CD14-positive monocyte (primary cell): ENCODE results near the gene CTF1. TPM values are rescaled to one million over a fixed set of nuclear protein-coding genes. Genes with fewer than 3 reads are reported as not detected.

Experiments used
- DNase-seq, 3 donors: peaks; one replicate each; pipeline ENCODE4 v3.0.0-alpha.2; 2011 to 2022
- H2AFZ ChIP-seq: 2 replicates; pipeline ENCODE4 v1.6.0; 2012; ENCODE audit warnings: mild to moderate bottlenecking, low read depth, low read length, inconsistent platforms; ENCODE audit not compliant: insufficient read depth, poor library complexity, severe bottlenecking
- H3K27ac ChIP-seq, 2 donors: 1 replicate in 1 of 2; 2 replicates in 1 of 2; pipeline ENCODE4 v1.5.1; 2012 to 2013; ENCODE audit warnings: low read length in 2 of 2, control low read depth in 1 of 2, inconsistent platforms in 1 of 2, low read depth in 1 of 2, mild to moderate bottlenecking in 1 of 2
- H3K27me3 ChIP-seq, 2 donors: one replicate each; pipeline versions ENCODE4 v1.6.0 to v1.6.1; 2011 to 2013; ENCODE audit warnings: low read length in 2 of 2; ENCODE audit not compliant: control insufficient read depth in 2 of 2, insufficient read depth in 2 of 2
- H3K36me3 ChIP-seq, 2 donors: replicated peaks in 1 of 2; 1 replicate in 1 of 2; 2 replicates in 1 of 2; pipeline versions ENCODE4 v1.5.1 to v1.6.1; 2012 to 2013; ENCODE audit warnings: low read length in 2 of 2, control low read depth in 1 of 2, inconsistent platforms in 1 of 2, mild to moderate bottlenecking in 1 of 2; ENCODE audit not compliant: insufficient read depth in 2 of 2, control insufficient read depth in 1 of 2
- H3K4me1 ChIP-seq, 2 donors: 1 replicate in 1 of 2; 2 replicates in 1 of 2; pipeline versions ENCODE4 v1.5.1 to v1.6.1; 2012 to 2013; ENCODE audit warnings: low read length in 2 of 2, control low read depth in 1 of 2, inconsistent platforms in 1 of 2, mild to moderate bottlenecking in 1 of 2, moderate library complexity in 1 of 2; ENCODE audit not compliant: insufficient read depth in 2 of 2, control insufficient read depth in 1 of 2
- H3K4me2 ChIP-seq: replicated peaks from 2 replicates; pipeline ENCODE3; 2012; ENCODE audit warnings: low read length, moderate library complexity, mild to moderate bottlenecking; ENCODE audit not compliant: poor library complexity, severe bottlenecking; ENCODE audit errors: extremely low read depth
- H3K4me3 ChIP-seq, 3 experiments: fragments of 200-600 bp in 1 of 3; sonication (generic) in 1 of 3; replicated peaks in 1 of 3; 1 replicate in 2 of 3; 2 replicates in 1 of 3; pipeline ENCODE4 v1.5.1; 2011 to 2013; ENCODE audit warnings: low read length in 3 of 3, mild to moderate bottlenecking in 3 of 3, control low read depth in 2 of 3, low read depth in 2 of 3, inconsistent platforms in 1 of 3, moderate library complexity in 1 of 3
- H3K79me2 ChIP-seq: 2 replicates; pipeline ENCODE4 v1.6.0; 2012; ENCODE audit warnings: mild to moderate bottlenecking, control low read depth, inconsistent platforms, low read length, moderate library complexity; ENCODE audit not compliant: insufficient read depth
- H3K9ac ChIP-seq: 2 replicates; pipeline ENCODE4 v1.6.0; 2017; ENCODE audit warnings: low read length, mild to moderate bottlenecking; ENCODE audit not compliant: insufficient read depth, poor library complexity, severe bottlenecking
- H3K9me3 ChIP-seq, 2 donors: replicated peaks in 1 of 2; 1 replicate in 1 of 2; 2 replicates in 1 of 2; pipeline versions ENCODE4 v1.5.1 to v1.6.1; 2012 to 2013; ENCODE audit warnings: low read length in 2 of 2, control low read depth in 1 of 2; ENCODE audit not compliant: control insufficient read depth in 1 of 2, insufficient read depth in 1 of 2
- H4K20me1 ChIP-seq: 2 replicates; pipeline ENCODE4 v1.6.0; 2012; ENCODE audit warnings: mild to moderate bottlenecking, low read length, control low read depth, moderate library complexity; ENCODE audit not compliant: insufficient read depth
- H3K27ac Mint-ChIP-seq, 7 donors: one replicate each; pipeline ENCODE4 v1.8.0; 2020; ENCODE audit warnings: mild to moderate bottlenecking in 7 of 7, mixed read lengths in 7 of 7, moderate library complexity in 6 of 7, inconsistent platforms in 2 of 7
- H3K27me3 Mint-ChIP-seq, 3 donors: one replicate each; pipeline ENCODE4 v1.8.0; 2021 to 2022; ENCODE audit warnings: low read depth in 3 of 3, mild to moderate bottlenecking in 3 of 3, mixed read lengths in 3 of 3, moderate library complexity in 3 of 3, inconsistent platforms in 1 of 3
- H3K36me3 Mint-ChIP-seq, 2 donors: one replicate each; pipeline ENCODE4 v1.8.0; 2020; ENCODE audit warnings: mixed read lengths in 2 of 2, inconsistent platforms in 1 of 2, mild to moderate bottlenecking in 1 of 2
- H3K4me1 Mint-ChIP-seq: one replicate; pipeline ENCODE4 v1.8.0; 2020; ENCODE audit warnings: mild to moderate bottlenecking, mixed read lengths
- H3K4me3 Mint-ChIP-seq, 2 donors: one replicate each; pipeline ENCODE4 v1.8.0; 2020; ENCODE audit warnings: mild to moderate bottlenecking in 2 of 2, mixed read lengths in 2 of 2, moderate library complexity in 1 of 2
- H3K9me3 Mint-ChIP-seq, 7 donors: one replicate each; pipeline ENCODE4 v1.8.0; 2020 to 2022; ENCODE audit warnings: mixed read lengths in 7 of 7, mild to moderate bottlenecking in 6 of 7, moderate library complexity in 6 of 7, inconsistent platforms in 2 of 7
- WGBS: methylation state at CpG from one replicate; pipeline ENCODE4 v1.1.5; 2013; ENCODE audit warnings: missing lambda C conversion rate; ENCODE audit not compliant: insufficient coverage; 5-methylcytosine and 5-hydroxymethylcytosine counted together
- intact Hi-C, 2 donors: fragments of 100-400 bp; cut with micrococcal nuclease; formaldehyde crosslinking; loops; one replicate each; pipeline versions ENCODE4 v1.15.0 to v1.15.1; 2023
- polyA plus RNA-seq, 3 donors: library from polyadenylated mRNA; depleted of rRNA in 1 of 3; unstranded in 2 of 3; stranded (reverse) in 1 of 3; fragments of 300-500 nt in 2 of 3; fragments of >200 nt in 1 of 3; fragmentation: Illumina TruSeq in 2 of 3; gene quantifications; 1 replicate in 2 of 3; 2 replicates in 1 of 3; pipeline ENCODE4 v1.2.3, GENCODE V29; 2012 to 2021
- TF ChIP-seq, protein P1 (sequence below): fragments of 200-600 bp; IDR thresholded peaks from one replicate; pipeline ENCODE4 v1.8.0; 2022; ENCODE audit warnings: antibody characterized with exemption, mild to moderate bottlenecking

Gene CTF1
- polyA plus RNA-seq, 3 donors, result 0.93 TPM; not detected in 2

DNA sequence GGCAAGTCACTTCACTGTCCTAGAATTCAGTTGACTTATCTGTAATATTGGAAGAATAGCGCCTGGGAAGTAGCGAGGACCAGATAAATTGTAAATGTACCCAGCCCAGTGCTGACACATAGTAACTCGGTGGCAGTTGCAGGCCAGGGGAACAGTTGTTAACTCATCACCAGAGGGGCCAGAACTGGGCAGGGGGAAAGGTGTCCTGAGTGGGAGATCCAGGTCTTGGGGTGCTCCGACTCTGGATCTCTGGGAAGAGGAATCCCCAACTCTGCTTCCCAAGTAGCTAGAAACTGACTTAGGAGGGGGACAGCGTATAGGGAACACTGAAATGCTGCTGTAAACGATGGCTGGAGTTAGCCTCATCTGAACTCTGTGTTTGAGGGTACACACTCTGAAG lies 25.5 kb upstream of the CTF1 start:
- whole genome bisulfite sequencing, result 98% methylated on average over 6 of the region's 6 CpGs
- Histone ChIP-seq H3K4me3 (no peak overlapping the region), H3K36me3 (no peaks in the 10 kb centered on the region), H4K20me1 (no peaks in the 10 kb centered on the region), H3K9me3 (no peaks in the 10 kb centered on the region), H2AFZ (no peak overlapping the region), H3K27me3 (no peaks in the 10 kb centered on the region), H3K27ac (no peak overlapping the region), H3K4me2 (no peak overlapping the region), H3K9ac (no peak overlapping the region), H3K79me2 (peaks cover 3% of the 10 kb centered on the region), H3K4me1 (peaks cover 10 to 18% of the 10 kb centered on the region in 2 donors)
- H3K4me3 Mint-ChIP-seq, result no peak overlapping the region
- H3K36me3 Mint-ChIP-seq, result peaks cover 0 to 13% of the 10 kb centered on the region in 2 donors
- peak overlapping the region in 1 of 7 donors; percentile 49 for H3K27ac Mint-ChIP-seq
- peaks cover 0 to 2% (median 0%) of the 10 kb centered on the region in 7 donors for H3K9me3 Mint-ChIP-seq
- TF ChIP-seq, protein P1, sequence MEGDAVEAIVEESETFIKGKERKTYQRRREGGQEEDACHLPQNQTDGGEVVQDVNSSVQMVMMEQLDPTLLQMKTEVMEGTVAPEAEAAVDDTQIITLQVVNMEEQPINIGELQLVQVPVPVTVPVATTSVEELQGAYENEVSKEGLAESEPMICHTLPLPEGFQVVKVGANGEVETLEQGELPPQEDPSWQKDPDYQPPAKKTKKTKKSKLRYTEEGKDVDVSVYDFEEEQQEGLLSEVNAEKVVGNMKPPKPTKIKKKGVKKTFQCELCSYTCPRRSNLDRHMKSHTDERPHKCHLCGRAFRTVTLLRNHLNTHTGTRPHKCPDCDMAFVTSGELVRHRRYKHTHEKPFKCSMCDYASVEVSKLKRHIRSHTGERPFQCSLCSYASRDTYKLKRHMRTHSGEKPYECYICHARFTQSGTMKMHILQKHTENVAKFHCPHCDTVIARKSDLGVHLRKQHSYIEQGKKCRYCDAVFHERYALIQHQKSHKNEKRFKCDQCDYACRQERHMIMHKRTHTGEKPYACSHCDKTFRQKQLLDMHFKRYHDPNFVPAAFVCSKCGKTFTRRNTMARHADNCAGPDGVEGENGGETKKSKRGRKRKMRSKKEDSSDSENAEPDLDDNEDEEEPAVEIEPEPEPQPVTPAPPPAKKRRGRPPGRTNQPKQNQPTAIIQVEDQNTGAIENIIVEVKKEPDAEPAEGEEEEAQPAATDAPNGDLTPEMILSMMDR, result no peak
- DNase-seq, result no peak
- H3K4me1 Mint-ChIP-seq, result peaks cover 12% of the 10 kb centered on the region
- intact Hi-C loops, result no loop called here
- peaks cover 0 to 1% (median 0%) of the 10 kb centered on the region in 3 donors for H3K27me3 Mint-ChIP-seq

DNA sequence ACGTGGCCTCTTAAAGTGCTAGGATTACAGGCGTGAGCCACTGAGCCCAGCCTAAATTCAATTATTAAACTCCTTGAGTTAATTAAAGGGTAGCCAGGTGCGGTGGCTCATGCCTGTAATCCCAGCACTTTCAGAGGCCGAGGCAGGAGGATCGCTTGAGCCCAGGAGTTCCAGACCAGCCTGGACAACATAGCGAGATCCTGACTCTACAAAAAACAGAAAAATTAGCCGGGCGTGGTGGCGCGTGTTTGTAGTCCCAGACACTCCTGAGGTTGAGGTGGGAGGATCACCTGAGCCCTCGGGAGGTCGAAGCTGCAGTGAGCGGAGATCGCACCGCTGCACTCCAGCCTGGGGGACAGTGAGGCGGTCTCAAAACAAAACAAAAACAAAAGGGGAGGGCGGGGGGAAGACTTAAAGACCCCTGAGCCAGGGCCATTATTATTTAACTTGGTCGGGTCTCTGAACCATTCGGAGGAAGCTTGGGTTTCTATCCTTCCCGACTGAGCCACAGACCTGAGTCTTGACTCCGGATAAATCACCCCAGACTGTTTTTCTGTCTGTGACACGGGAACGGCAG lies 22.1 kb upstream of the CTF1 start:
- Mint-ChIP-seq H3K27me3 (peaks cover 0 to 1% (median 0%) of the 10 kb centered on the region in 3 donors), H3K9me3 (peaks cover 0 to 1% (median 0%) of the 10 kb centered on the region in 7 donors), H3K4me3 (peak overlapping the region; percentile 92 to 93), H3K4me1 (peaks cover 26% of the 10 kb centered on the region), H3K36me3 (peaks cover 5 to 32% of the 10 kb centered on the region in 2 donors), H3K27ac (peak overlapping the region; percentile 80 to 98 (median 91))
- Histone ChIP-seq H3K79me2 (peaks cover 14% of the 10 kb centered on the region), H4K20me1 (no peaks in the 10 kb centered on the region), H3K27me3 (no peaks in the 10 kb centered on the region), H3K4me1 (peaks cover 20 to 31% of the 10 kb centered on the region in 2 donors), H2AFZ (peak overlapping the region; percentile 99), H3K36me3 (peaks cover 0 to 4% of the 10 kb centered on the region in 2 donors), H3K9ac (peak overlapping the region; percentile 85), H3K9me3 (no peaks in the 10 kb centered on the region), H3K27ac (peak overlapping the region; percentile 72 to 90), H3K4me3 (peak overlapping the region; percentile 81 to 91 (median 82)), H3K4me2 (peak overlapping the region; percentile 92)
- TF ChIP-seq, protein P1, result no peak
- WGBS, result 38% methylated on average over 19 of the region's 23 CpGs
- intact Hi-C loops, result loop anchor here in 1 of 2 donors (2.0 kb wide), 1 partner anchor 22 kb away; the partner anchor contains the start of gene CTF1
- no peak for DNase-seq
